Keratinocyte (primary cell): Measurements from ENCODE around the gene DCLK1. TPM values are rescaled to one million over a fixed set of nuclear protein-coding genes. Genes with fewer than 3 reads are reported as not detected.

Source experiments
- DNase-seq: peaks from one replicate; pipeline ENCODE4 v3.0.0-alpha.2; 2011; ENCODE audit warnings: low read depth, missing footprints, low spot score
- FAIRE-seq: peaks from 2 replicates; lab custom pipeline; 2011; peaks lifted over from hg19 to GRCh38; lab: Jason Lieb, UNC
- H2AFZ ChIP-seq: 2 replicates; pipeline ENCODE4 v1.6.0; 2012; ENCODE audit warnings: low read length, control low read depth, inconsistent platforms; ENCODE audit not compliant: control insufficient read depth
- H3K27ac ChIP-seq: 2 replicates; pipeline ENCODE4 v1.5.1; 2011; ENCODE audit warnings: low read length; ENCODE audit not compliant: control insufficient read depth, insufficient read depth
- H3K27me3 ChIP-seq: 3 replicates; pipeline ENCODE4 v1.6.0; 2011; ENCODE audit warnings: low read length; ENCODE audit not compliant: control insufficient read depth, insufficient read depth; ENCODE audit errors: extremely low read depth
- H3K36me3 ChIP-seq, 2 experiments: 2 replicates in 1 of 2; 3 replicates in 1 of 2; pipeline ENCODE4 v1.5.1; 2011; ENCODE audit warnings: low read length in 2 of 2, mild to moderate bottlenecking in 1 of 2; ENCODE audit not compliant: control insufficient read depth in 2 of 2, insufficient read depth in 2 of 2; ENCODE audit errors: extremely low read depth in 1 of 2
- H3K4me1 ChIP-seq: 3 replicates; pipeline ENCODE4 v1.5.1; 2011; ENCODE audit warnings: low read length; ENCODE audit not compliant: control insufficient read depth, insufficient read depth; ENCODE audit errors: extremely low read depth
- H3K4me2 ChIP-seq: 3 replicates; pipeline ENCODE4 v1.6.0; 2011; ENCODE audit warnings: low read depth, low read length; ENCODE audit not compliant: control insufficient read depth, insufficient read depth; ENCODE audit errors: extremely low read depth
- H3K4me3 ChIP-seq, 3 experiments: fragments of 200-600 bp in 1 of 3; sonication (generic) in 1 of 3; 2 replicates in 2 of 3; 3 replicates in 1 of 3; pipeline ENCODE4 v1.5.1; 2011 to 2016; ENCODE audit warnings: low read length in 3 of 3, mild to moderate bottlenecking in 3 of 3, control low read depth in 2 of 3, inconsistent platforms in 1 of 3, low read depth in 1 of 3, mixed read lengths in 1 of 3, mixed run types in 1 of 3, moderate library complexity in 1 of 3; ENCODE audit not compliant: control insufficient read depth in 2 of 3, insufficient read depth in 2 of 3; ENCODE audit errors: extremely low read depth in 1 of 3
- H3K79me2 ChIP-seq: 2 replicates; pipeline ENCODE4 v1.6.0; 2012; ENCODE audit warnings: low read length; ENCODE audit not compliant: control insufficient read depth, insufficient read depth
- H3K9ac ChIP-seq: 3 replicates; pipeline ENCODE4 v1.6.0; 2011; ENCODE audit warnings: low read length; ENCODE audit not compliant: control insufficient read depth, insufficient read depth; ENCODE audit errors: extremely low read depth
- H3K9me1 ChIP-seq: 3 replicates; pipeline ENCODE4 v1.6.0; 2011; ENCODE audit warnings: low read length; ENCODE audit not compliant: control insufficient read depth, insufficient read depth; ENCODE audit errors: extremely low read depth
- H3K9me3 ChIP-seq: 2 replicates; pipeline ENCODE4 v1.5.1; 2012; ENCODE audit warnings: low read depth, low read length; ENCODE audit not compliant: control insufficient read depth
- H4K20me1 ChIP-seq: 3 replicates; pipeline ENCODE4 v1.6.0; 2011; ENCODE audit warnings: low read length; ENCODE audit not compliant: control insufficient read depth, insufficient read depth; ENCODE audit errors: extremely low read depth
- EZH2 ChIP-seq: IDR thresholded peaks from one replicate; pipeline ENCODE4 v1.6.1; 2012; ENCODE audit warnings: inconsistent platforms, mild to moderate bottlenecking, low read length, moderate library complexity
- dilution Hi-C: fragments of 300-500 bp; cut with MboI; formaldehyde crosslinking; loops from one replicate; pipeline ENCODE4 v1.7.0; 2020; ENCODE audit warnings: low sequenced_read_pairs; ENCODE audit not compliant: extremely low pct_ligation_motif_present
- polyA plus RNA-seq, 5 experiments: library from polyadenylated mRNA; depleted of rRNA in 3 of 5; stranded (reverse) in 3 of 5; stranded (forward) in 1 of 5; unstranded in 1 of 5; fragments of >200 nt; gene quantifications; 1 replicate in 1 of 5; 2 replicates in 3 of 5; 3 replicates in 1 of 5; pipeline versions ENCODE4 v1.2.1 to v1.2.3, GENCODE V29; 2011 to 2012; ENCODE audit warnings: missing spikeins in 2 of 5, low read depth in 1 of 5, low replicate concordance in 1 of 5
- TF ChIP-seq, protein P1 (sequence below), 3 experiments: IDR thresholded peaks in 1 of 3; conservative IDR thresholded peaks in 1 of 3; optimal IDR thresholded peaks in 1 of 3; 2 replicates in 2 of 3; 3 replicates in 1 of 3; pipeline versions ENCODE3 to v1.5.1; 2011; ENCODE audit warnings: low read length in 3 of 3, mild to moderate bottlenecking in 3 of 3, moderate library complexity in 2 of 3, control low read depth in 1 of 3, inconsistent platforms in 1 of 3; ENCODE audit not compliant: insufficient read depth in 2 of 3; ENCODE audit errors: extremely low read depth in 1 of 3

Gene DCLK1
- polyA plus RNA-seq, 1 donor (not counting 4 experiments of a cell fraction or from before 2014, with no cell fraction given): 0.04 TPM

DNA sequence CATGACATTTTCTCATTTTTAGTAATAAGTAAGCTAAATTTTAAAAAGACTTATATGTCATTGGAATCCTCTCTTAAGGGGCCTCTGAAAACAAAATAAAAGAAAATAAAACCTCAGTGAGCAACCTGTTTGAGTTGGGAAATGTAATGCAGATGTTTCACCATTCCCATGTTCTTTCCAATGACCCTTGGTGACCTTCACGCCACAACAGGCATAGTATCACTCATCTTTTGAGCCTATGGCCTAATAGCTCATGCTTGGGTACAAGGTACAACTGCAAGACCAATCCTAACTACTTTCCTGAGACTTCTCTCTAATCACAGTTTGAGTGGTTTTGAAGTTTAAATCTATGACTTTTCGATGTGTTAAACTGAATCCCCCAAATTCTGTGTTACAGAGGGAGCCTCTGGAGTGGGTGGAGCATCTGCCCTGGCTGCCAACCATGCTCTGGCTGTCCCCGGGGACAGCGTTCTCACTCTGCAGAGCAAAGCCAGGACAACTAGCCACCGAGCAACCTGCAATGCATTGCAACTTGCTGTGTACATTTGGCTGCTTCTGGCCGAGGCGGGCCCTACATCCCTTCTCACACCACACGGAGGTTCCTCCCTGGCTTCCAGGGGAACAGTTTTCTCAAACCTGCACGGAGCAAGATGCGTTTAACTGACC is 346.8 kb downstream of the DCLK1 start:
- Histone ChIP-seq H3K9me3 (no peaks in the 10 kb centered on the region), H3K4me1 (no peaks in the 10 kb centered on the region), H3K27me3 (no peaks in the 10 kb centered on the region), H3K36me3 (no peaks in the 10 kb centered on the region), H3K9me1 (no peaks in the 10 kb centered on the region), H2AFZ (no peak overlapping the region), H3K27ac (no peak overlapping the region), H3K4me2 (no peak overlapping the region), H3K4me3 (no peak overlapping the region), H4K20me1 (no peaks in the 10 kb centered on the region), H3K9ac (no peak overlapping the region), H3K79me2 (no peaks in the 10 kb centered on the region)
- TF ChIP-seq, protein P1, sequence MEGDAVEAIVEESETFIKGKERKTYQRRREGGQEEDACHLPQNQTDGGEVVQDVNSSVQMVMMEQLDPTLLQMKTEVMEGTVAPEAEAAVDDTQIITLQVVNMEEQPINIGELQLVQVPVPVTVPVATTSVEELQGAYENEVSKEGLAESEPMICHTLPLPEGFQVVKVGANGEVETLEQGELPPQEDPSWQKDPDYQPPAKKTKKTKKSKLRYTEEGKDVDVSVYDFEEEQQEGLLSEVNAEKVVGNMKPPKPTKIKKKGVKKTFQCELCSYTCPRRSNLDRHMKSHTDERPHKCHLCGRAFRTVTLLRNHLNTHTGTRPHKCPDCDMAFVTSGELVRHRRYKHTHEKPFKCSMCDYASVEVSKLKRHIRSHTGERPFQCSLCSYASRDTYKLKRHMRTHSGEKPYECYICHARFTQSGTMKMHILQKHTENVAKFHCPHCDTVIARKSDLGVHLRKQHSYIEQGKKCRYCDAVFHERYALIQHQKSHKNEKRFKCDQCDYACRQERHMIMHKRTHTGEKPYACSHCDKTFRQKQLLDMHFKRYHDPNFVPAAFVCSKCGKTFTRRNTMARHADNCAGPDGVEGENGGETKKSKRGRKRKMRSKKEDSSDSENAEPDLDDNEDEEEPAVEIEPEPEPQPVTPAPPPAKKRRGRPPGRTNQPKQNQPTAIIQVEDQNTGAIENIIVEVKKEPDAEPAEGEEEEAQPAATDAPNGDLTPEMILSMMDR (optimal IDR thresholded peaks at IDR 0.05 in 1 of 3, IDR thresholded peaks at IDR 0.05 in 1 of 3, conservative IDR thresholded peaks at IDR 0.05 in 1 of 3; ENCODE audit: extremely low read depth in 1 of 3, insufficient read depth in 2 of 3, low read length in 3 of 3): no peak
- no peak for TF ChIP-seq EZH2
- DNase-seq (no peak), FAIRE-seq (no peak)
- dilution Hi-C loops: no loop called here

DNA sequence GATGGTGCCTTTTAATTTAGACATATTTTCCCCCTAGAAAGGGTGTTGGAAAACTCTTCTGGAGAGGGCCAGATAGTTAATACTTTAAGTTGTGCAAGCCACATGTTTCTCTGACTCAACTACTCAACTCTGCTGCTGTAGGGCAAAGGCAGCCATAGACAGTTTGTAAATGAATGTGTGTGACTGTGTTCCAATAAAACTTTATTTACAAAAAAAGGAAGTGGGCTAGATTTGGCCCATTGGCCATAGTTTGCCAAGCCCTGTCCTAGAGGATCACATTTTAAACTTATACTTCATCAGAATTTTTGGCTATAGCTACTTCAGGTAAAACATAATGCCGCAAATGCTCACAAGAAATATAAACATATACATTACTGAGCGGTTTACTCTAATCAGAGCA is 348.4 kb downstream of the DCLK1 start:
- no peaks in the 10 kb centered on the region for H3K27me3 ChIP-seq
- no peak overlapping the region for H3K4me2 ChIP-seq
- no peaks in the 10 kb centered on the region for H3K36me3 ChIP-seq
- no peak overlapping the region for H3K9ac ChIP-seq
- H4K20me1 ChIP-seq: no peaks in the 10 kb centered on the region
- H3K79me2 ChIP-seq: no peaks in the 10 kb centered on the region
- H2AFZ ChIP-seq: no peak overlapping the region
- H3K9me1 ChIP-seq: no peaks in the 10 kb centered on the region
- no peaks in the 10 kb centered on the region for H3K9me3 ChIP-seq
- DNase-seq (no peak), FAIRE-seq (no peak)
- no peak overlapping the region for H3K4me3 ChIP-seq
- no peaks in the 10 kb centered on the region for H3K4me1 ChIP-seq
- H3K27ac ChIP-seq: no peak overlapping the region
- dilution Hi-C loops: no loop called here
- TF ChIP-seq, protein P1 (optimal IDR thresholded peaks at IDR 0.05 in 1 of 3, IDR thresholded peaks at IDR 0.05 in 1 of 3, conservative IDR thresholded peaks at IDR 0.05 in 1 of 3; ENCODE audit: extremely low read depth in 1 of 3, insufficient read depth in 2 of 3, low read length in 3 of 3): no peak
- TF ChIP-seq EZH2: no peak
